ENCODE results near the gene NPIPB8. TPM values are rescaled to one million over a fixed set of nuclear protein-coding genes. Genes with fewer than 3 reads are reported as not detected.
"Not testable (repeated sequence)": the region's sequence is repeated elsewhere in the genome, so short reads cannot be mapped to it uniquely, and the experiment has no call there.

NPIPB8 gene
- total RNA-seq, 1 donor from 2014 or later: not detected

DNA sequence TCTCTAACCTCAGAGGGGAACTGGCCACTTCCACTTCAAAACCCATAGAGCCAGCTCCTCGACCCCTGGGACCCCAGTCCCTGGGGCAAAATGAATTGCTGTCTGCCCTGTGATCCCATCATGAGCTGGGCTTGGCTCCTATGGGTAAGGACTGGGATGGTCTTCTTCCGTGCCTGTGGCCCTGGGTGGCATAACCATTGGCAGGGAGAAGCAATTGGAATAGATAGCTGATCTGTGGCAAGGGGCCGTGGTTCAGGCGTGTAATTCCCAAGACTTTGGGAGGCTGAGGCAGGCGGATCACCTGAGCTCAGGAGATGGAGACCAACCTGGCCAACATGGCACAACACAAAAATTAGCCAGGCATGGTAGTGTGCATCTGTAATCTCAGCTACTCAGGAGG lies 45.4 kb upstream of the NPIPB8 start:
- H3K9me3 Mint-ChIP-seq (ENCODE audit: unreplicated experiment): no peaks in the 10 kb centered on the region
- TF ChIP-seq, protein P1, sequence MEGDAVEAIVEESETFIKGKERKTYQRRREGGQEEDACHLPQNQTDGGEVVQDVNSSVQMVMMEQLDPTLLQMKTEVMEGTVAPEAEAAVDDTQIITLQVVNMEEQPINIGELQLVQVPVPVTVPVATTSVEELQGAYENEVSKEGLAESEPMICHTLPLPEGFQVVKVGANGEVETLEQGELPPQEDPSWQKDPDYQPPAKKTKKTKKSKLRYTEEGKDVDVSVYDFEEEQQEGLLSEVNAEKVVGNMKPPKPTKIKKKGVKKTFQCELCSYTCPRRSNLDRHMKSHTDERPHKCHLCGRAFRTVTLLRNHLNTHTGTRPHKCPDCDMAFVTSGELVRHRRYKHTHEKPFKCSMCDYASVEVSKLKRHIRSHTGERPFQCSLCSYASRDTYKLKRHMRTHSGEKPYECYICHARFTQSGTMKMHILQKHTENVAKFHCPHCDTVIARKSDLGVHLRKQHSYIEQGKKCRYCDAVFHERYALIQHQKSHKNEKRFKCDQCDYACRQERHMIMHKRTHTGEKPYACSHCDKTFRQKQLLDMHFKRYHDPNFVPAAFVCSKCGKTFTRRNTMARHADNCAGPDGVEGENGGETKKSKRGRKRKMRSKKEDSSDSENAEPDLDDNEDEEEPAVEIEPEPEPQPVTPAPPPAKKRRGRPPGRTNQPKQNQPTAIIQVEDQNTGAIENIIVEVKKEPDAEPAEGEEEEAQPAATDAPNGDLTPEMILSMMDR (IDR thresholded peaks at IDR 0.05): no peak
- H3K27me3 Mint-ChIP-seq (ENCODE audit: unreplicated experiment): no peaks in the 10 kb centered on the region
- H3K4me1 Mint-ChIP-seq (ENCODE audit: unreplicated experiment): peaks cover 10% of the 10 kb centered on the region
- DNase-seq (ENCODE audit: extremely low spot score, unreplicated experiment): no peak
- no peak overlapping the region for H3K4me3 Mint-ChIP-seq (ENCODE audit: unreplicated experiment)
- no peak overlapping the region for H3K27ac Mint-ChIP-seq (ENCODE audit: unreplicated experiment)
- peaks cover 18% of the 10 kb centered on the region for H3K36me3 Mint-ChIP-seq (ENCODE audit: unreplicated experiment)

- Mint-ChIP-seq H3K27me3 (ENCODE audit: unreplicated experiment) (no peaks in the 10 kb centered on the region), H3K4me3 (ENCODE audit: unreplicated experiment) (no peak overlapping the region)
- DNase-seq (ENCODE audit: extremely low spot score, unreplicated experiment): no peak
Measured at GRCh38 chr16:28592979-28593553, 44.8 kb upstream of the NPIPB8 start.

DNA sequence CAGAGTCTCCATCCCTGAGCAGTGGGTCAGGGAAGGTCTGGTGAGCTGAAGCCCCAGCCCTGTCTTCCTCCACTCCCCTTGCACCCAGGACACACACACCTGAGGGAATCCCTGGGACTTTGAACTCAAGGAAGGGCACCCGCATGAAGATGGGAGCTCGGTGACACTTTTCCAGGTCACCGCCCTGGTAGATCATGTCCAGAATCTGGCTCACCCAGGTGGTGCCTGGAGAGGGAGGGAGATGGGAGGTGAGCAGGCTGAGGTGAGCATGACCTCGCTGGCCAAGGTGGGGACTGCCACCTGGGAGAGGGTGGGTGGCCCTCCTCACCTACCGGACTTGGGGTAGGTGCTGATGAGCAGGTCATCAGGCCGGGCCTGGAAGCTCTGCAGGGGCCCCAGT lies 42.4 kb upstream of the NPIPB8 start:
- H3K27ac Mint-ChIP-seq (ENCODE audit: unreplicated experiment); H3K4me1 Mint-ChIP-seq (ENCODE audit: unreplicated experiment); H3K9me3 Mint-ChIP-seq (ENCODE audit: unreplicated experiment); DNase-seq (ENCODE audit: extremely low spot score, unreplicated experiment); H3K27me3 Mint-ChIP-seq (ENCODE audit: unreplicated experiment); H3K4me3 Mint-ChIP-seq (ENCODE audit: unreplicated experiment): not testable (repeated sequence)
- H3K36me3 Mint-ChIP-seq (ENCODE audit: unreplicated experiment): peaks cover 11% of the 10 kb centered on the region

More at GRCh38 chr16:28592979-28593553, 44.8 kb upstream of the NPIPB8 start:
- Mint-ChIP-seq H3K36me3 (ENCODE audit: unreplicated experiment) (peaks cover 18% of the 10 kb centered on the region), H3K4me1 (ENCODE audit: unreplicated experiment) (peaks cover 11% of the 10 kb centered on the region), H3K27ac (ENCODE audit: unreplicated experiment) (no peak overlapping the region), H3K9me3 (ENCODE audit: unreplicated experiment) (no peaks in the 10 kb centered on the region)
- TF ChIP-seq, protein P1 (IDR thresholded peaks at IDR 0.05): no peak

- Mint-ChIP-seq H3K4me3 (ENCODE audit: unreplicated experiment) (no peak overlapping the region), H3K9me3 (ENCODE audit: unreplicated experiment) (no peaks in the 10 kb centered on the region), H3K27me3 (ENCODE audit: unreplicated experiment) (no peaks in the 10 kb centered on the region), H3K27ac (ENCODE audit: unreplicated experiment) (no peak overlapping the region), H3K36me3 (ENCODE audit: unreplicated experiment) (peaks cover 7% of the 10 kb centered on the region), H3K4me1 (ENCODE audit: unreplicated experiment) (peaks cover 9% of the 10 kb centered on the region)
- no peak for DNase-seq (ENCODE audit: extremely low spot score, unreplicated experiment)
- TF ChIP-seq, protein P1 (IDR thresholded peaks at IDR 0.05): no peak
Measured at GRCh38 chr16:28596115-28596630, 41.7 kb upstream of the NPIPB8 start.

DNA sequence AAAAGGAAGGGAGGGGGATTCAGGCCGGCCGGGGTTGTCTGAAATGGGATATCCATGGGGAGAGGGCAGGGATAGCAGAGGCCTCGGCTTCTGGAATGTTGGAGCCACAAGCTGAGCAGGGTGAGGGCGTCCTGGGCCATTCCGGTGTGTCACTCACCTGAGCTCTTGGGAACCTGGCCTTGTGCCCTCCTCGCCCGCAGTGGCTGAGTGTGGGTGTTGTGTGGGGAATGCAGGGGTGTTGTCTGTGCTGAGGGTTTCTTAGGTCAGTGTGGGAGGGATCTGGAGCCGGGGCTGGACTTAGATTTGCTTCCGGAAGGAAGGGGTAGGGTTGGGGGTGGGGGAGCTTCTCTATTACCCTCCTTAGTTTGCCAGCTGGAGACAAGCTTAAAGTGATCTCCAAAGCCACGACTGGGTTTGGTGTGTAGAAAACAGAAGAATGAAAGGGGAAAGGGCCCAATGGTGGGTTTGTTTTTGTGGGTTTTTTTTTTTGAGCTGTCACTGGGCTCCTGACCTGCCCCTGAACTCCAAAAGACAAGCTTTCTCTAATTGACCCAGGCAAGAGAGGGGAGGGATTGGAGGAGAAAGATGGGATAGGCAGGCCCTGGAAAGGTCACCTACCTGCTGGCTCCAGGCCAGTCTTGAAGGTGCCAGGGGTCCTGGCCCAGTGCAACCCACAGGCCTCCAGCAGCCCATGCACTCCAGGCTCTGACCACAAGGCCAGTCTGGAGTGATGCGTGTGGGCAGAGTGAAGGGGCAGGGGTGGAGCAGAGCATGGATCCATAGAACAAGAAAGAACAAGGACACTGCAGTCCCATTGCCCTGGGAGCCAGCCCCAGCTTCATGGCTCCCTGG lies 40.8 kb upstream of the NPIPB8 start, which contains the start of gene SULT1A2:
SULT1A2 (minus strand) TSS at position 211 of the 852 bp plus-strand sequence. CDS start 1,120 bp downstream, outside the sequence.
- DNase-seq (ENCODE audit: extremely low spot score, unreplicated experiment): no peak
- Mint-ChIP-seq H3K4me1 (ENCODE audit: unreplicated experiment) (peaks cover 9% of the 10 kb centered on the region), H3K4me3 (ENCODE audit: unreplicated experiment) (no peak within 1 kb of the TSS), H3K27ac (ENCODE audit: unreplicated experiment) (no peak within 1 kb of the TSS), H3K9me3 (ENCODE audit: unreplicated experiment) (no peaks in the 10 kb centered on the region), H3K27me3 (ENCODE audit: unreplicated experiment) (no peaks in the 10 kb centered on the region), H3K36me3 (ENCODE audit: unreplicated experiment) (peaks cover 5% of the 10 kb centered on the region)
- TF ChIP-seq, protein P1 (IDR thresholded peaks at IDR 0.05): no peak
